NT2/D1 (cell line): ENCODE measurements around the gene MAGI2.
"Not testable (repeated sequence)": the region's sequence is repeated elsewhere in the genome, so short reads cannot be mapped to it uniquely, and the experiment has no call there.

Experiments
- DNase-seq: peaks from one replicate; pipeline ENCODE4 v3.0.0-alpha.2; 2011; ENCODE audit warnings: low read depth, low spot score
- H3K27me3 ChIP-seq: 2 replicates; pipeline ENCODE4 v1.6.0; 2011; ENCODE audit warnings: mild to moderate bottlenecking; ENCODE audit not compliant: insufficient read length, insufficient read depth
- H3K36me3 ChIP-seq: 2 replicates; pipeline ENCODE4 v1.6.1; 2011; ENCODE audit warnings: mild to moderate bottlenecking, low read length, mixed read lengths; ENCODE audit not compliant: insufficient read depth, insufficient read length
- H3K4me1 ChIP-seq: 2 replicates; pipeline ENCODE4 v1.5.1; 2011; ENCODE audit not compliant: insufficient read depth, insufficient read length
- H3K4me3 ChIP-seq: 2 replicates; pipeline ENCODE4 v1.5.1; 2011; ENCODE audit warnings: low read depth; ENCODE audit not compliant: insufficient read length
- H3K9ac ChIP-seq: 2 replicates; pipeline ENCODE4 v1.6.0; 2011; ENCODE audit warnings: low read depth; ENCODE audit not compliant: insufficient read length
- H3K9me3 ChIP-seq: 2 replicates; pipeline ENCODE4 v1.5.1; 2011; ENCODE audit warnings: mild to moderate bottlenecking, low read length; ENCODE audit not compliant: insufficient read depth
- SUZ12 ChIP-seq: IDR thresholded peaks from 2 replicates; pipeline ENCODE4 v1.6.1; 2011; ENCODE audit not compliant: insufficient read length, insufficient read depth; ENCODE audit errors: extremely low read depth
- YY1 ChIP-seq: IDR thresholded peaks from 2 replicates; pipeline ENCODE4 v1.6.1; 2011; ENCODE audit not compliant: insufficient read length, insufficient read depth
- ZNF274 ChIP-seq: IDR thresholded peaks from 2 replicates; pipeline ENCODE4 v1.6.1; 2011; ENCODE audit warnings: mild to moderate bottlenecking, low read depth, low read length

MAGI2 gene

GRCh38 chr7:79079919-79080554, 373.4 kb downstream of the MAGI2 start:
- H3K9ac ChIP-seq: no peak overlapping the region
- H3K9me3 ChIP-seq: no peaks in the 10 kb centered on the region
- H3K36me3 ChIP-seq: no peaks in the 10 kb centered on the region
- no peak for TF ChIP-seq YY1
- TF ChIP-seq ZNF274: no peak
- TF ChIP-seq SUZ12: no peak
- H3K27me3 ChIP-seq: no peaks in the 10 kb centered on the region
- no peaks in the 10 kb centered on the region for H3K4me1 ChIP-seq
- no peak for DNase-seq
- no peak overlapping the region for H3K4me3 ChIP-seq

GRCh38 chr7:79078273-79078672, 375.2 kb downstream of the MAGI2 start:
- no peaks in the 10 kb centered on the region for H3K9me3 ChIP-seq
- DNase-seq: no peak
- H3K27me3 ChIP-seq: no peaks in the 10 kb centered on the region
- H3K4me1 ChIP-seq: no peaks in the 10 kb centered on the region
- no peaks in the 10 kb centered on the region for H3K36me3 ChIP-seq
- H3K4me3 ChIP-seq: no peak overlapping the region
- TF ChIP-seq ZNF274: no peak
- no peak for TF ChIP-seq YY1
- no peak for TF ChIP-seq SUZ12
- no peak overlapping the region for H3K9ac ChIP-seq

- not testable (repeated sequence) for H3K9me3 ChIP-seq, H3K4me3 ChIP-seq, H3K36me3 ChIP-seq, H3K9ac ChIP-seq, DNase-seq, H3K4me1 ChIP-seq, H3K27me3 ChIP-seq
These were observed 382.3 kb downstream of the MAGI2 start for GRCh38 chr7:79071187-79071586.

- no peak overlapping the region for H3K9ac ChIP-seq
- no peaks in the 10 kb centered on the region for H3K4me1 ChIP-seq
These were observed 389.2 kb downstream of the MAGI2 start for GRCh38 chr7:79064187-79064823.

GRCh38 chr7:79063019-79063698, 390.3 kb downstream of the MAGI2 start:
- DNase-seq: no peak
- TF ChIP-seq ZNF274 (no peak), YY1 (no peak), SUZ12 (no peak)
- H3K4me3 ChIP-seq: no peak overlapping the region
- no peaks in the 10 kb centered on the region for H3K9me3 ChIP-seq
- no peaks in the 10 kb centered on the region for H3K4me1 ChIP-seq
- H3K9ac ChIP-seq: no peak overlapping the region
- no peaks in the 10 kb centered on the region for H3K27me3 ChIP-seq
- H3K36me3 ChIP-seq: no peaks in the 10 kb centered on the region

More at GRCh38 chr7:79064187-79064823, 389.2 kb downstream of the MAGI2 start:
- TF ChIP-seq YY1 (no peak), ZNF274 (no peak), SUZ12 (no peak)
- Histone ChIP-seq H3K4me3 (no peak overlapping the region), H3K27me3 (no peaks in the 10 kb centered on the region), H3K9me3 (no peaks in the 10 kb centered on the region), H3K36me3 (no peaks in the 10 kb centered on the region)
- DNase-seq: no peak

GRCh38 chr7:79060498-79060897, 393.0 kb downstream of the MAGI2 start:
- H3K36me3 ChIP-seq: no peaks in the 10 kb centered on the region
- no peak overlapping the region for H3K4me3 ChIP-seq
- no peaks in the 10 kb centered on the region for H3K4me1 ChIP-seq
- DNase-seq: no peak
- H3K9ac ChIP-seq: no peak overlapping the region
- TF ChIP-seq YY1: no peak
- TF ChIP-seq ZNF274: no peak
- no peak for TF ChIP-seq SUZ12
- H3K27me3 ChIP-seq: no peaks in the 10 kb centered on the region
- no peaks in the 10 kb centered on the region for H3K9me3 ChIP-seq

- no peaks in the 10 kb centered on the region for H3K27me3 ChIP-seq
- DNase-seq: no peak
- no peaks in the 10 kb centered on the region for H3K36me3 ChIP-seq
- H3K9me3 ChIP-seq: no peaks in the 10 kb centered on the region
- H3K4me1 ChIP-seq: no peaks in the 10 kb centered on the region
- no peak overlapping the region for H3K4me3 ChIP-seq
- TF ChIP-seq ZNF274 (no peak), YY1 (no peak), SUZ12 (no peak)
- H3K9ac ChIP-seq: no peak overlapping the region
These were observed 397.6 kb downstream of the MAGI2 start for GRCh38 chr7:79055722-79056415.
